ENCODE data around the gene AQP12B. TPM values are rescaled to one million over a fixed set of nuclear protein-coding genes. Genes with fewer than 3 reads are reported as not detected.
"Not testable (repeated sequence)": the region's sequence is repeated elsewhere in the genome, so short reads cannot be mapped to it uniquely, and the experiment has no call there.

The AQP12B gene
- total RNA-seq, 1 experiment from 2014 or later: not detected

DNA sequence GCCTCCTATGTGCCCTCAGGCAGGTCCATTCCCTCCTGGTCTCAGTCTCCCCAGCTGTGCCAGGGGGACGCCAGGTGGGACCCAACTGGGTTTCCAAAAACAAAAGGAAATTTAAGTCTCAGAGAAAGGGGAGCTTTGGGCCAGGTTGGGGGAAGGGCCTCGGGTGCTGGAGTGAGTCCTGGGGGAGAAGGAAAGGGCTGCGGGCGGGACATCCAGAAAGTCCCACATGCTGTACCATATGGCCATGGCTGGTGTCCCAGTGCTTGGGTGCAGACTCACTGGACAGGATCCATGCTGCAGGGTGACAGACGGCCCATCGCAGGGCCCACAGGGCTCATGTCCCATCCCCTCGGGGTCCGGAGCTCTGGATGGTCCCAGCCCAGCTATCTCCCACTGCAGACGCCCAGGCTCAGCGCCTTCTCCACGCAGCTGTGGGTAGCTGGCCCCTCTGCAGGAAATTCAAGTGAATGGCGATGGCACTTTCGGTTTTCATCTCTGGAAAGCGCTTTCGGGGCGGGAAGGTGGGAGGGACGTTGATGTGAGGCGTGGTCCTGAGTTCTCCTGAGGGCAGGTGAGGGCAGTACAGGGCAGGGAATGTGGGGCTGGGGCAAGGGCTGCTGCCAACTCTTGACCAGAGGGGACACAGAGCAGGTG lies 7.9 kb upstream of the AQP12B start:
- not testable (repeated sequence) for H4K20me1 ChIP-seq (ENCODE audit: control insufficient read depth, insufficient read depth, insufficient read length); H2AK5ac ChIP-seq (ENCODE audit: insufficient read length, low read length); H3K27ac Mint-ChIP-seq; H4K8ac ChIP-seq (replicated peaks; ENCODE audit: insufficient read length, low read depth, low read length); H4K5ac ChIP-seq (ENCODE audit: insufficient read length, low read depth, low read length); H3K23me2 ChIP-seq (ENCODE audit: insufficient read length, low read depth, low read length, poor library complexity, severe bottlenecking); H3K27me3 Mint-ChIP-seq (ENCODE audit: low read depth); H3K14ac ChIP-seq (ENCODE audit: insufficient read depth, low read length); H3K79me2 ChIP-seq (ENCODE audit: insufficient read depth, low read length); H3K4me1 ChIP-seq (ENCODE audit: insufficient read depth, low read length); H3K18ac ChIP-seq (ENCODE audit: insufficient read length, low read depth, low read length); H2BK120ac ChIP-seq (ENCODE audit: low read depth, low read length, poor library complexity, severe bottlenecking); H3K4ac ChIP-seq (ENCODE audit: low read depth, low read length); H3K79me1 ChIP-seq (ENCODE audit: insufficient read depth, low read depth, low read length, poor library complexity, severe bottlenecking); H3K9me3 Mint-ChIP-seq; H3K9ac ChIP-seq (ENCODE audit: extremely low read depth, insufficient read length, low read length); H3K36me3 Mint-ChIP-seq (ENCODE audit: insufficient read depth in 1 of 3, low read depth in 3 of 3); H2BK12ac ChIP-seq (ENCODE audit: insufficient read length, low read depth, low read length); H2AFZ ChIP-seq (ENCODE audit: low read length); H2BK15ac ChIP-seq (ENCODE audit: low read depth, low read length); H2BK20ac ChIP-seq (ENCODE audit: low read depth, low read length, poor library complexity, severe bottlenecking); H2BK5ac ChIP-seq (ENCODE audit: insufficient read length, low read length); H3K27me3 ChIP-seq (ENCODE audit: insufficient read depth, low read length); H3K4me1 Mint-ChIP-seq; H3T11ph ChIP-seq (ENCODE audit: low read length); H3K56ac ChIP-seq (ENCODE audit: insufficient read length, low read depth, low read length); H3K27ac ChIP-seq (ENCODE audit: insufficient read length, low read depth, low read length); H4K91ac ChIP-seq (ENCODE audit: insufficient read length, low read depth, low read length); H3K4me2 ChIP-seq (ENCODE audit: insufficient read depth, insufficient read length, low read length); H3K9me3 ChIP-seq (ENCODE audit: control insufficient read depth, low read depth, low read length); H3K23ac ChIP-seq (ENCODE audit: insufficient read length, low read depth, low read length); H3K4me3 Mint-ChIP-seq
- DNase-seq: peak; percentile 15
- WGBS (ENCODE audit: extremely low coverage, insufficient read length, low lambda C conversion rate): no CpG with 5 or more reads among the region's 18 CpGs
